ENCODE results near the gene MLLT3.

DNA sequence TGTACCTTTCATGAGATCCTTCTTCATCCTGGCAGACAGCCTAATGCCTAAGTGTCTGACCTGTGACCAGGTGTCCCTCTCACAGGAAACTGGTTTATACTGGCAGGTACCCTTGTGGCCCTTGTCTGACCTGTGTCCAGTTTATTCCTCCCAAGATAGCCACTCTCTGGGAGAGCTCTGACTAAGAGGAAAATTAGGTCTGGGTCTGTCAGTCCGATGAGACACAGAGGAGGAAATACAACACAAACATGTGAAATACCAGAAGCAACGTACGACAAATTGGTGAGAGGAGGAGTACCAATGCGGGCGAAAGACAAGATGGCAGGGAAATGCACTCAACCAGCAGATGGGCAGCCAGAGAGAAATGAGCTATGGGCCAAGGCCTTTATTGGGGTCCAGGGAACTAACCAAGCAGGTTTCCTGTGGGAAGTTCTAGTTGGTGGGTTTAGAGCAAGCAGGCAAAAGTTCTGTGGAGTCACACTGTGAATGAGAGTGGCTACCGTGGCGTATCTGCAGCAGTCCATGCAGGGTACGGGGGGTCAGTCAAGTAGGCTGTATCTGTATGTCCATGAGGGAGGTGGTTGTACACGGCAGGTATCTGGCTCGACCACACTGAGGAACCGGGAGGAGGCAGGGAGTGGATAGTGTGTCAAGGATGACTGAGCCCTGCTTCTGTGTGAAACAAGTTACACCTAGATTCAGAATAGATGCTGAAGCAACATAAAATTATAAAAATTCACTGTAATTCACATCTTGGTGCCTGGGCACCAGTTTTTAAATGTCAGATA, 109.0 kb downstream of the MLLT3 start:
- TF ChIP-seq POLR2AphosphoS5 (IDR thresholded peaks at IDR 0.05) (no peak), EP300 (IDR thresholded peaks at IDR 0.05) (no peak)
- TF ChIP-seq, protein P1, sequence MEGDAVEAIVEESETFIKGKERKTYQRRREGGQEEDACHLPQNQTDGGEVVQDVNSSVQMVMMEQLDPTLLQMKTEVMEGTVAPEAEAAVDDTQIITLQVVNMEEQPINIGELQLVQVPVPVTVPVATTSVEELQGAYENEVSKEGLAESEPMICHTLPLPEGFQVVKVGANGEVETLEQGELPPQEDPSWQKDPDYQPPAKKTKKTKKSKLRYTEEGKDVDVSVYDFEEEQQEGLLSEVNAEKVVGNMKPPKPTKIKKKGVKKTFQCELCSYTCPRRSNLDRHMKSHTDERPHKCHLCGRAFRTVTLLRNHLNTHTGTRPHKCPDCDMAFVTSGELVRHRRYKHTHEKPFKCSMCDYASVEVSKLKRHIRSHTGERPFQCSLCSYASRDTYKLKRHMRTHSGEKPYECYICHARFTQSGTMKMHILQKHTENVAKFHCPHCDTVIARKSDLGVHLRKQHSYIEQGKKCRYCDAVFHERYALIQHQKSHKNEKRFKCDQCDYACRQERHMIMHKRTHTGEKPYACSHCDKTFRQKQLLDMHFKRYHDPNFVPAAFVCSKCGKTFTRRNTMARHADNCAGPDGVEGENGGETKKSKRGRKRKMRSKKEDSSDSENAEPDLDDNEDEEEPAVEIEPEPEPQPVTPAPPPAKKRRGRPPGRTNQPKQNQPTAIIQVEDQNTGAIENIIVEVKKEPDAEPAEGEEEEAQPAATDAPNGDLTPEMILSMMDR (IDR thresholded peaks at IDR 0.05) = no peak

Data from suprapubic skin (tissue), 4 donors.